Activated CD4-positive, alpha-beta T cell treated with anti-CD3 and anti-CD28 coated beads, Interleukin-2, amount 10 ng/mL, durations not matched to agents 7 days and 5 days (primary cell): ENCODE data around the gene SNRK. TPM values are rescaled to one million over a fixed set of nuclear protein-coding genes. Genes with fewer than 3 reads are reported as not detected.

Experiments
- CTCF ChIA-PET: fragments of 350-600 bp; sonication (Branson Sonifier 250); formaldehyde crosslinking; loops from one replicate; lab custom pipeline; 2021; ENCODE audit warnings: antibody characterized with exemption; lab: Charles Lee
- POLR2A ChIA-PET: fragments of 350-600 bp; sonication (Branson Sonifier 250); formaldehyde crosslinking; loops from one replicate; lab custom pipeline; 2021; ENCODE audit warnings: antibody characterized with exemption; lab: Charles Lee
- DNase-seq: peaks from one replicate; pipeline ENCODE4 v3.0.0-alpha.2; 2020
- H3K27ac Mint-ChIP-seq: one replicate; pipeline ENCODE4 v1.8.0; 2021; ENCODE audit warnings: mild to moderate bottlenecking, moderate library complexity, mixed read lengths
- H3K27me3 Mint-ChIP-seq: one replicate; pipeline ENCODE4 v1.8.0; 2021; ENCODE audit warnings: mixed read lengths
- H3K36me3 Mint-ChIP-seq: one replicate; pipeline ENCODE4 v1.8.0; 2021; ENCODE audit warnings: low read depth, mixed read lengths
- H3K4me1 Mint-ChIP-seq: one replicate; pipeline ENCODE4 v1.8.0; 2021; ENCODE audit warnings: mixed read lengths
- H3K4me3 Mint-ChIP-seq: one replicate; pipeline ENCODE4 v1.8.0; 2021; ENCODE audit warnings: mild to moderate bottlenecking, moderate library complexity, mixed read lengths
- H3K9me3 Mint-ChIP-seq: one replicate; pipeline ENCODE4 v1.8.0; 2021; ENCODE audit warnings: mixed read lengths
- total RNA-seq, 2 experiments: library from RNA; stranded (reverse); gene quantifications; one replicate each; pipeline ENCODE4 v1.2.3, GENCODE V29; 2021

SNRK gene, protein sequence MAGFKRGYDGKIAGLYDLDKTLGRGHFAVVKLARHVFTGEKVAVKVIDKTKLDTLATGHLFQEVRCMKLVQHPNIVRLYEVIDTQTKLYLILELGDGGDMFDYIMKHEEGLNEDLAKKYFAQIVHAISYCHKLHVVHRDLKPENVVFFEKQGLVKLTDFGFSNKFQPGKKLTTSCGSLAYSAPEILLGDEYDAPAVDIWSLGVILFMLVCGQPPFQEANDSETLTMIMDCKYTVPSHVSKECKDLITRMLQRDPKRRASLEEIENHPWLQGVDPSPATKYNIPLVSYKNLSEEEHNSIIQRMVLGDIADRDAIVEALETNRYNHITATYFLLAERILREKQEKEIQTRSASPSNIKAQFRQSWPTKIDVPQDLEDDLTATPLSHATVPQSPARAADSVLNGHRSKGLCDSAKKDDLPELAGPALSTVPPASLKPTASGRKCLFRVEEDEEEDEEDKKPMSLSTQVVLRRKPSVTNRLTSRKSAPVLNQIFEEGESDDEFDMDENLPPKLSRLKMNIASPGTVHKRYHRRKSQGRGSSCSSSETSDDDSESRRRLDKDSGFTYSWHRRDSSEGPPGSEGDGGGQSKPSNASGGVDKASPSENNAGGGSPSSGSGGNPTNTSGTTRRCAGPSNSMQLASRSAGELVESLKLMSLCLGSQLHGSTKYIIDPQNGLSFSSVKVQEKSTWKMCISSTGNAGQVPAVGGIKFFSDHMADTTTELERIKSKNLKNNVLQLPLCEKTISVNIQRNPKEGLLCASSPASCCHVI
- 10 to 100 TPM; 62.9 to 65.6 TPM for total RNA-seq

DNA sequence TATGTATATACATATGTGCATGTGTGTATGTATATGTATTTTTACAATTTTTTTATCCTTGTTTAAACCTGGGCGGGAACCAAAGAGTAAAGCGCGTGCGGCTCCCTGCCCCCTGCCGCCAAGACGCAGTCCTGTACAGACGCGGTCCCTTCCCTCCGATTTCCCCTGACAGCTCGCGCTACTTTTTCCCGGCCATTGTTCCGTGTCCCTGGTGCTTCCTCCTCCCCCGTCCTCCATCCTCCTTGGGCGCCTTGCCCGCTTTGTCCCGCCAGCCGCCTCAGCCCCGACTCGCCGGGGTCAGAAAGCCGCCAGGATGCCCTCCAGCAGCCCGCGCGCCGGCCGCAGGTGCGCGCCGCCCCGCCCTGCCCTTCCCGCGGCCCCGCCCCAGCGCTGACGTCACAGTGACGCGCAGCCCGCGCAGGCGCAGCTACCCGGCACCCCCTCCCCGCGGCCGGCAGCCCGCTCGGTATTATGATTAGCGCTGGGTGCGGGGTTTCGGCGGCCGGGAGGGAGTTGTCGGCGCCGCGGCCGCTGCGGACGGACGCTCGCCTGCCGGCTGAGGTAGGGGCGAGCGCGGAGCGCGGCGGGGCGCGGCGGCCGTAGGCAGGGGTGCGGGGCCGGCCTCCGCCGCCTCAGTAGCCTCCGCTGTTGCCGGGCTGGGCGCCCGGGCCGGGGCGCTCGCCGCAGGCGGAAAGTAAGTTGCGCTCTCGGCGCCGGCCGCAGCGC, at the start of gene SNRK:
Gene SNRK, plus strand, starts transcription at position 426 of the 726 bp plus-strand sequence. CDS start 16,664 bp downstream, outside the sequence.
- Mint-ChIP-seq H3K36me3 (peaks cover 31% of the 10 kb centered on the region), H3K4me1 (peaks cover 35% of the 10 kb centered on the region), H3K27ac (peak within 1 kb of the TSS; percentile 99), H3K4me3 (peak within 1 kb of the TSS; percentile 95), H3K27me3 (peaks cover 9% of the 10 kb centered on the region), H3K9me3 (no peaks in the 10 kb centered on the region)
- DNase-seq: peak; percentile 88
- CTCF ChIA-PET: interaction anchor here (0.6 to 2.0 kb wide), 4 partner anchors 10 to 125 kb away, joined by 3 to 8 read pairs (median 4); no protein-coding TSS in a partner anchor
- POLR2A ChIA-PET: interaction anchor here (1.1 kb wide), 1 partner anchor 10 kb away, joined by 5 read pairs; no protein-coding TSS in a partner anchor

DNA sequence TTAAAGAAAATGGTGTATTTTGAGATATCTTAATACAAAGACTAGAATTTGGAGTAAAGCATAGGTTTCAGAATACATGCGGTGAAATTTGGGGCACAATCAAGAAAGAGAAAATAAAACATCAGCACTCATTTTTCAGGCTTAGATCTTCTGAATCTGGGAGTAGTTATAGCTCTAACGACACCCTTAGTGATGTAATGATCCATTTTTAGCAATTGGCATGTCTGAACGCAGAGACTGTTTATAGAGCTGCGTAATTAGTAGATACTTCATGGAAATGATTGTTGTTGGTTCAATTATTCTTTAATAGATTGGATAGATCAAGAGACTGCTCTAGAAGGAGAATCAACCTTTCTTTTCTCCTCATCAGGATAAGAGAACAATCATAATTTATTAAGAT, 47.5 kb upstream of the SNRK start:
- Mint-ChIP-seq H3K27ac (no peak overlapping the region), H3K27me3 (no peaks in the 10 kb centered on the region), H3K4me1 (peaks cover 22% of the 10 kb centered on the region), H3K9me3 (peaks cover 15% of the 10 kb centered on the region), H3K36me3 (no peaks in the 10 kb centered on the region), H3K4me3 (no peak overlapping the region)
- CTCF ChIA-PET: interaction anchor here (1.0 to 1.2 kb wide), 2 partner anchors 9 to 15 kb away, joined by 3 to 4 read pairs; no protein-coding TSS in a partner anchor
- POLR2A ChIA-PET: no interaction called here
- DNase-seq: no peak

DNA sequence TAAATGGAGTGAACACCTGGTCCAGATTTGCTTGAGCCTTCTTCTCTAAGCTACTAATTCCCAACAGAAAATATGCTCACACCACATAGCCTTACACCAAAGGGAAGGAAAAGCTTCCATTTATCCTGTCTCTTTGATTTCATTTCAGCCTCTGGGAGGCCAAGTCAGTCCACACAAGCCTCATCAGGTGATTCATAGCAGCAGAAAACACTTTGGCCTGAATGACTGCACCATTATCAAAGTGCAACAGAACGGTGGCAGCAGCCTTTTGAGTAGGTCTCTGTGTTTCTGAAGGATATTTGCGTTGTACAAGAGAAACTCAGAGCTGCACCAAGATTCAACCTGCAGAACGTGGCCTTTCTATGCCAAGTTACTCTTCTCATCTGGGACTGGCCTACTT, 46.6 kb upstream of the SNRK start:
- CTCF ChIA-PET: interaction anchor here (1.2 kb wide), 1 partner anchor 16 kb away, joined by 3 read pairs; no protein-coding TSS in a partner anchor
- DNase-seq: no peak
- Mint-ChIP-seq H3K27ac (no peak overlapping the region), H3K27me3 (no peaks in the 10 kb centered on the region), H3K9me3 (peaks cover 20% of the 10 kb centered on the region), H3K36me3 (no peaks in the 10 kb centered on the region), H3K4me3 (no peak overlapping the region), H3K4me1 (peaks cover 30% of the 10 kb centered on the region)
- POLR2A ChIA-PET: interaction anchor here (0.5 kb wide), 2 partner anchors 10 to 708 kb away, joined by 5 to 6 read pairs; no protein-coding TSS in a partner anchor

DNA sequence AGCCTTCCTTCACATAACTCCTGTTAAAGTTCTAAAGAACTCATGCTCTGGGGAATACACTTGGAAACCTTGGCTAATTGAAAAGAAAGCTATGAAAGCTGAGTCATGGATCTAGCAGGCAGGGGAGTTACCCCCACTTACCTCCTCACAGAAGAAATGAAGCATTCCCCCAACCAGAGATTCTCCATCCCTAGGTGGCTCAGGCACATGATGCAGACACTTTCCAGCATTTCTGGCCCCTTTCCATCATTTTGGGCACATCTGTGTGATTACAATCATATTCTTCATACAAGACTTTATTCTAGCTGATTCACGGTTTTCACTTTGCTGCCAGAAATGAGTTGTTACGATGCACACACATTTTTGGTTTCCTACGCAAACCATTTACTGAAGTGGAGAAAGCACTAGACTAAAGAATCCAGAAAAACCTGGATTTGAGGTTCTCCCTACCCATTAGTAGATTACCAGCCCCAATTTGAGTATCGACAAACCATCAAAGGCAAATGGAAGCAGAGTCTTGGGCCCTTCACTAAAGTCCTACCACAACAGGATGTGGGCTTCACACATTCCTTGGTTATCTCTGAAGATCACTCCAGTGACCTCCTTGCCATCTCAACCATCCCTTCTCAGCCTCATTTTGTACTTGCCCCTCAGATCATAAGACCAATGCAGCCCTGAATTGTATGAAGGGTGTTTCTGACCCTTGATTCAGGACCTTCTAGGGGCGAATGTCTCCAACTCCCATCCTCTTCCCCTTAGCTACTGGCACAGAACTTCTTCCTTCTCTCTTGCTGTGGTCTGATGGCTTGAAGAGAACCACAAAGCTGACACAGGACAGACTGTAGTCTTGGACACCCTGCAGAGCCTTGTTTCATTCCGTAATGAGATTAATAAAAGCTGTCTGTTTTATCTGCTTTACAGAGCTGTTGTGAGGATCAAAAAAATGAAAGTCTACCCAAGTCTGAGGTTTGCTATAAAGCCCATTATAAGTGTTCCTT, 42.5 kb upstream of the SNRK start:
- ChIA-PET POLR2A (no interaction called here), CTCF (interaction anchor here (1.0 to 1.4 kb wide), 3 partner anchors 13 to 23 kb away, joined by 3 to 4 read pairs (median 4); no protein-coding TSS in a partner anchor)
- Mint-ChIP-seq H3K27me3 (no peaks in the 10 kb centered on the region), H3K27ac (peak overlapping the region; percentile 3), H3K9me3 (peaks cover 16% of the 10 kb centered on the region), H3K36me3 (peaks cover 2% of the 10 kb centered on the region), H3K4me3 (no peak overlapping the region), H3K4me1 (peaks cover 42% of the 10 kb centered on the region)
- peak; percentile 34 for DNase-seq

DNA sequence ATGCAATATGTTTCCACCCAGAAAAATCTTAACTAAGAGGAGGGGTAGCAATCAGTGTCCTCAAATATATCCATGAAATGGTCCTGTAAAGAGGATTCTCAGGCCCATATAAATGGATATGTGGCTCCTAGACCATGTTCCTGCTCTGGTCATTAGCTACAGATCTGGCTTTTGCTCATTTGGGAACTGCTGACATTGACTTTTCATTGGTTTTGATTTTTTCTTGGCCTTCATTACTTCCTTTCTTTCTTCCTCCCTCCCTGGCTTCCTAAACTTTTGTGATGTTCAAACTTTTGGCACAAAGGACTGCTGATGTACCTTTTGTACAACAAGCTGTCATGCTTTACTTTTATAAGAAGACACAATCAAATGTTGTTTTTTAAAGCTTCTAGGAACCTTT, 41.6 kb upstream of the SNRK start:
- POLR2A ChIA-PET: no interaction called here
- no peak for DNase-seq
- no peak overlapping the region for H3K4me3 Mint-ChIP-seq
- no peak overlapping the region for H3K27ac Mint-ChIP-seq
- no peaks in the 10 kb centered on the region for H3K27me3 Mint-ChIP-seq
- CTCF ChIA-PET: interaction anchor here (1.0 to 1.4 kb wide), 2 partner anchors 24 to 55 kb away, joined by 3 to 4 read pairs; no protein-coding TSS in a partner anchor
- H3K36me3 Mint-ChIP-seq: peaks cover 2% of the 10 kb centered on the region
- peaks cover 42% of the 10 kb centered on the region for H3K4me1 Mint-ChIP-seq
- H3K9me3 Mint-ChIP-seq: peaks cover 17% of the 10 kb centered on the region

DNA sequence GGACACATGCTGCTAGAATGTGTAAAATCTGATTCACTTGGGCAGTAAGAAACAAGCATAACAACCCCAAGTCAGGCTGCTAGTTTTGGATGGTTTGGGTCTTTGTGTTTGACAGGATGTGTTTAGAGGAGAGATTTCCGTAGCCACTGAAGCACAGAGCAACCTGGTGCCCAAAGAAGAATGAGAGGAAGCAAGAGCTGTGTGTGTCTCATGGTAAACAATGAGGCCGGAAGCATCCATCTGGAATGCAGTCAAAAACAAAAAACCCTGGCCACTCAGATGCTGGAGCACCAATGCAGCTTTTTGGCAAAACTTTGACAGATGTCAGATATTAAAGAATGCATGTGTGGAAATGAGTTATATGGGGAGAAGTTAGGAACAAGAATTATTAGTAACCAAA, 39.4 kb upstream of the SNRK start:
- H3K27me3 Mint-ChIP-seq: no peaks in the 10 kb centered on the region
- ChIA-PET POLR2A (no interaction called here), CTCF (no interaction called here)
- no peak overlapping the region for H3K4me3 Mint-ChIP-seq
- H3K4me1 Mint-ChIP-seq: peaks cover 42% of the 10 kb centered on the region
- H3K9me3 Mint-ChIP-seq: peaks cover 13% of the 10 kb centered on the region
- H3K27ac Mint-ChIP-seq: peak overlapping the region; percentile 81
- peak; percentile 39 for DNase-seq
- peaks cover 2% of the 10 kb centered on the region for H3K36me3 Mint-ChIP-seq

DNA sequence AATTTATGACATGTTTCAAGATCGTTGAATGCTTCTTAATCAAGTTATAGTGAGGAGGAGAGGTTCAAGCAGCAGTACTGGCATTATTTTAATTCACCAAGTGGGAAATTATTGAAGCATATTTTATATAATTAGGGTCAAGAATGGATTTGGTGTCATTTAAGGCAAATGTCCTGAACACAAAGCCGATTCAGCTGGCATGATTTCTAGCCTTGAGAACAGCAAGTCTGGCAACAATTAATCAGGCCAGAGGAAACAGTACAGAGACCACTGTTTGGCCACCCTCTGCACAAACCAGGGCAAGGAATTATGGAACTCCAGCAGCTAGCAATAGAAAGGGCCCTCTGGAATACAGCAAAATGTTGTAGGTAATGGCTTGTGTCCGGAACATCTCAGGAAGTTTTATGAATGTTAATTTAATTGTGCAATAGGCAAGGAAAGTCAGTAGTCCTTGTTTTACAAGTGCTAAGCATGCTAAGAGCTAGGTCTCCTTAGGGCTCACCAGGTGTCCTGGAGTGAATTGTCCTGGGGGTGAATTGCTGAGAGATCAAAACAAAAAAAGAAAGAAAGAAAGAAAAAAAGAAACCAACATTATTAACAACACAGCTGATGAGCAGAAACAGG, 38.7 kb upstream of the SNRK start:
- peaks cover 42% of the 10 kb centered on the region for H3K4me1 Mint-ChIP-seq
- H3K9me3 Mint-ChIP-seq: peaks cover 15% of the 10 kb centered on the region
- ChIA-PET POLR2A (no interaction called here), CTCF (interaction anchor here (0.9 to 1.2 kb wide), 2 partner anchors 9 kb away, joined by 4 read pairs; no protein-coding TSS in a partner anchor)
- no peak for DNase-seq
- peaks cover 2% of the 10 kb centered on the region for H3K36me3 Mint-ChIP-seq
- peak overlapping the region; percentile 10 for H3K27ac Mint-ChIP-seq
- peaks cover 2% of the 10 kb centered on the region for H3K27me3 Mint-ChIP-seq
- no peak overlapping the region for H3K4me3 Mint-ChIP-seq

DNA sequence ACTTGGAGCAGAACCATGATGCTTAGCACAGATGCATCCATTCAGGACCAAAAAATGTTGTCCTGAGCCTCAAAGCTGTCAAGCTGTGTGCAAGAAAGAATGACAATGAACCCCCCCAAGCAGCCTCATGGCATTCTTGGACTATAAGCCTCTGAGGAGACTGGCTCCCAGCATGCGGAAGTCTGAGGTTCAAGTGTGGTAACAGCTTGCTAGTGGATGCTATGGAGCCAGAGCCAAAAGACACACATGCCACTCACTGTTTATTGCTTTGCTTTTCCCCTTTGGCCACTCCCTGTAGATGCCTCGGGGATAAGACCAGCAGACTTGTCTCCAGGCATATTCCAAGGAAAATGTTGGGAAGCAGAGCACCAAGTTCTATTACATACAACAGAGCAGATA, 38.2 kb upstream of the SNRK start:
- no peak overlapping the region for H3K4me3 Mint-ChIP-seq
- H3K27ac Mint-ChIP-seq: no peak overlapping the region
- peaks cover 12% of the 10 kb centered on the region for H3K9me3 Mint-ChIP-seq
- DNase-seq: no peak
- CTCF ChIA-PET: interaction anchor here (0.9 to 1.2 kb wide), 2 partner anchors 9 to 10 kb away, joined by 4 read pairs; no protein-coding TSS in a partner anchor
- peaks cover 2% of the 10 kb centered on the region for H3K27me3 Mint-ChIP-seq
- H3K36me3 Mint-ChIP-seq: peaks cover 2% of the 10 kb centered on the region
- POLR2A ChIA-PET: no interaction called here
- peaks cover 40% of the 10 kb centered on the region for H3K4me1 Mint-ChIP-seq

DNA sequence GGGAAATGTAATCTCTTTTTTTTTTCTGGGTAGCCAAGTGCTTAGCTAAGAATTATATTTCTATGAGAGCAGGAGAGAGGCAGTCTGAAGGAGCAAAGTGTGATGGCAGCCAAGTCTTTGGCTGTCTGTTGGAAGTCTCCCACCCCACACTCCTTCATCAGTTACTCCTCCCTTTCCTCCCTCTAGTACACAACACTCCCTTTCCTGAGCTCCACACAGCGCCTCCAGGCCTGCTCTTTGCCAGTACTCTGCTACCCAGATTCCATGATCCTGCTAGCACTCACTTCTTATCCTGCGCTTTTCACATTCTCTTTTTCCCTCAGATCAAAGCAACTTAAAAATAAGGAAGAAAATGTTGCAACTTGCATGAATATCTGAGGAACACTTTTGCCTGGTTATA, 37.4 kb upstream of the SNRK start:
- Mint-ChIP-seq H3K27ac (peak overlapping the region; percentile 4), H3K4me3 (no peak overlapping the region), H3K4me1 (peaks cover 32% of the 10 kb centered on the region), H3K36me3 (peaks cover 2% of the 10 kb centered on the region), H3K9me3 (peaks cover 8% of the 10 kb centered on the region), H3K27me3 (peaks cover 2% of the 10 kb centered on the region)
- DNase-seq: no peak
- ChIA-PET CTCF (interaction anchor here (1.2 kb wide), 1 partner anchor 8 kb away, joined by 4 read pairs; no protein-coding TSS in a partner anchor), POLR2A (no interaction called here)

DNA sequence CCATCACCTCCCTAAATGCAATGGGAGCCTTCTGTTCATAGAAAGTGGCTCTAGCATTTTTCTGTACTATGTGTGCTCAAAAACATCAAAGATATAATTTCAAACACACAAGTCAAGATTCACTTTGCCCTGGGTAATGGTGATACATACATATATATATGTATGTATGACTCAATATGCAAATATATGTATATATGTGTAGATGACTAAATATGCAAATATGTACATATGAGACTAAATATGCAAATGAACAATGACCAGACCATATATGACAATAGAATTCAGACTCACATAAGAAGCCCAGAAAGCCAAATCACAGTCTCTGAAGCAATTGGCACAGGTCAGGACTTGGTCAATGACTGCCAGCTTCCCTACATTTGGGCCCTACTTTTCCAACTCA, 36.9 kb upstream of the SNRK start:
- Mint-ChIP-seq H3K36me3 (peaks cover 2% of the 10 kb centered on the region), H3K4me3 (no peak overlapping the region), H3K27ac (no peak overlapping the region), H3K4me1 (peaks cover 27% of the 10 kb centered on the region), H3K9me3 (peaks cover 5% of the 10 kb centered on the region), H3K27me3 (peaks cover 2% of the 10 kb centered on the region)
- ChIA-PET POLR2A (no interaction called here), CTCF (no interaction called here)
- DNase-seq: no peak

DNA sequence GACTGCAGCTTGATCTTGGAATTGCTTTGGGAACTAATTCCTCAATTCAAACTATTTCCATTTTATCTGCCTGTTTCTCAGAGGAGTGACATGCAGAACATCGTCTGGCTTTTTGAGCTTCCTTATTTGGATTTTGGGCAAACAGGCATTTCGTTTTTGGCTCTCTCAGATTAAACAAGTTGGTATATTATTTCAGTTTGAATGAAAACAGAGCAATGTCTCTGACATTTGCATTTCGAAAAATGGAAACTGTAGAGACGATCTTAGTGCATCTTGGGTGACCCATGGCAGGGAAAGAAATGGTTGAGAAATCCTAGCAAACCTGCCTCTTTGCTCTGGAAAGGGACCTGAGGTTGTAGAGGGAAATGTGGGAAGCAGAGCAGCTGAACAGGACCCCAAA, 33.0 kb upstream of the SNRK start:
- no peak overlapping the region for H3K4me3 Mint-ChIP-seq
- DNase-seq: no peak
- peaks cover 3% of the 10 kb centered on the region for H3K4me1 Mint-ChIP-seq
- ChIA-PET CTCF (interaction anchor here (1.7 kb wide), 1 partner anchor 22 kb away, joined by 3 read pairs; no protein-coding TSS in a partner anchor), POLR2A (no interaction called here)
- peaks cover 5% of the 10 kb centered on the region for H3K9me3 Mint-ChIP-seq
- H3K36me3 Mint-ChIP-seq: no peaks in the 10 kb centered on the region
- H3K27ac Mint-ChIP-seq: no peak overlapping the region
- H3K27me3 Mint-ChIP-seq: peaks cover 2% of the 10 kb centered on the region
